Activated naive CD4-positive, alpha-beta T cell treated with anti-CD3 and anti-CD28 coated beads, Interleukin-2, amount 50 U/mL, for 72 hours (primary cell): ENCODE measurements around the gene RHOF. TPM values are rescaled to one million over a fixed set of nuclear protein-coding genes. Genes with fewer than 3 reads are reported as not detected.
"Not testable (repeated sequence)": the region's sequence is repeated elsewhere in the genome, so short reads cannot be mapped to it uniquely, and the experiment has no call there.

Experiments used
- ATAC-seq, 2 donors: fragments of 150-1000 bp; cut with Tn5 transposase; 2 replicates each; pipeline ENCODE4 v1.10.0; 2021; ENCODE audit warnings: mild to moderate bottlenecking in 2 of 2, moderate library complexity in 2 of 2
- DNase-seq, 2 donors: peaks; one replicate each; pipeline ENCODE4 v3.0.0; 2021 to 2022; ENCODE audit warnings: low spot score in 2 of 2
- H3K27ac Mint-ChIP-seq, 2 donors: one replicate each; pipeline ENCODE4 v1.8.0; 2022; ENCODE audit warnings: mild to moderate bottlenecking in 2 of 2, mixed read lengths in 2 of 2
- H3K36me3 Mint-ChIP-seq, 2 donors: one replicate each; pipeline ENCODE4 v1.8.0; 2022; ENCODE audit warnings: mixed read lengths in 2 of 2
- H3K9me3 Mint-ChIP-seq, 2 donors: one replicate each; pipeline ENCODE4 v1.8.0; 2022; ENCODE audit warnings: mixed read lengths in 2 of 2
- total RNA-seq, 2 donors: library from RNA; stranded (reverse); gene quantifications; one replicate each; pipeline ENCODE4 v1.2.3, GENCODE V29; 2022

Gene RHOF
- total RNA-seq, 2 donors from 2014 or later, result 95.3 to 96.2 TPM

DNA sequence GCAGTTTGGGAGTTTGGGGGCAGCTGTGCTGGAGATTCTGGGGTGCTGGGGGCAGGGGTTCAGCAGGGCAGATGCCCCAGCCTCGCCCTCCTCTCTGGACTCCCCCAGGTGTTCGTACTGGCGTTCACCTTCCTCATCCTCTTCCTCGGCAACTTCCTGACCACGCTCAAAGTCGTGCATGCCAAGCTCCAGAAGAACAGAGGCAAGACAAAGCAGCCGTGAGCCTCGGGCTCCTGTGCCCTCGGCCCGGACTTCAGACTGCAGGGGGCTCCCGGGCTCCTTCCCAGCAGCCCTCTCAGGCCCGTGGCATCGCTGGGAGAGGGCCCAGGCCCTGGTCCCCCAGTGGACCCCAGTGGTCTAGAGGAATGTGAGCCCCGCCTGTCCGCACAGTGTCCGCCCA lies 18.0 kb downstream of the RHOF start:
- DNase-seq, result no peak
- no peaks in the 10 kb centered on the region for H3K36me3 Mint-ChIP-seq
- peak overlapping the region in 1 of 2 donors; percentile 73 for H3K27ac Mint-ChIP-seq
- ATAC-seq, result no peak
- no peaks in the 10 kb centered on the region for H3K9me3 Mint-ChIP-seq

DNA sequence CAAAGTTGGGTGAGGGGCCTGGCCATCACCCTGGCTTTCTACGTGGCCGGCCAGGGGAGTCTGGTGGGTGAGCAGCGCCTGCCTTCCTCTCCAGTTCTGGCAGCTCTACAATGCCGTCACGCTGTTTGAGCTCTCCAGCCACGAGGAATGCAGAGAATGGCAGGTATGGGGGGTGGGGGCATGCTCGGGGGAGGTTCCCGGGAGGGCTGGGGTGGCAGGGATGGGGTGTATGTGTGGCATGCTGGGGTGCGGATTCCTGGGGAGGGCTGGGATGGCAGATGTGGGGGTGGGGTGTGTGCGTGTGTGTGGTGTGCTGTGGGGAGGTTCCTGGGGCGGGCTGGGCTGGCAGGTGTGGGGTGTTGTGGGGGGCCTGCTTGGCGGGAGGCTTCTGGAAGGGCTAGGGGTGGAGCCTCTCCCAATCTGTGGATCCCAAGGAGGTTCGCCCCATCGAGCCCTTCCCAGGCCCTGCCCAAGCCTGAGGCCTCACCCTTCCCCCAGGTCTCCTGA lies 18.5 kb downstream of the RHOF start:
- ATAC-seq (no peak), DNase-seq (no peak)
- Mint-ChIP-seq H3K27ac (peak overlapping the region in 1 of 2 donors; percentile 73), H3K36me3 (no peaks in the 10 kb centered on the region), H3K9me3 (no peaks in the 10 kb centered on the region)

DNA sequence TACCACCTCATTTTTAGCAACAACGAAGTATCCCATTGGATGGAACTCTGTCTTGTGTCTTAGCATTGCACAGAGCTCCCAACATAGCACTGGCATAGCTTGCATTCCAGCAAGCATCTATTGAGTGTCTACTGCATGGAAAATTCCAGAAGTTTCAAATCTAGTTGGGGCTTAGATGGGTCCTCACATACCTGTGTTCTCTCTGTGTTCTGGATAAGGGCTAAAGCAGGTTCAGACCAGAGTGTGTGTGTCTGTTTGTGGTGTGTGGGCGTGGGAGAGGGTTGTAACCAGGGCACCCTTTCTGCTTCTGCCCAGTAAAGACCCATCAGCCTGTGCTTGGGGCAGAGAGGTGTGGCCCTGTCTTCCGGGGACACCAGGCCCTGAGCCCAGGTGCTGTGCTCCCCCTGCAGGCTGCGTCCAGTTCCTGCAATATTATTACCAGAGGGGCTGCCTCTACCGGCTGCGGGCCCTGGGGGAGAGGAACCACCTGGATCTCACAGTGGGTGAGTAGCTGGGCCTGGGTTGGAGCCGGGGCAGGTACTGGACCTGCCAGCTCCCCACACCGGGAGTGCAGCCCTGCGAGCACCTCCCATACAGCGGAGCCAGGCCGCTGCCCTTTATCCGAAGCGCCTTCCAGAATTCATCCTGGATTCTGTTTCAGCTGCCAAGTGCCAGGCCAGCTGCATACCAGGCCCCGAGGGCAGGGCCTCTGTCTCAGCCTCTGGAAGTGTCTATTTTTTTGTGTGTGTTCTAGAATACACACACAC lies 20.3 kb downstream of the RHOF start:
- Mint-ChIP-seq H3K36me3 (no peaks in the 10 kb centered on the region), H3K27ac (no peak overlapping the region), H3K9me3 (no peaks in the 10 kb centered on the region)
- ATAC-seq, result peak; percentile 83 to 85
- DNase-seq, result peak in 1 of 2 donors; percentile 82

DNA sequence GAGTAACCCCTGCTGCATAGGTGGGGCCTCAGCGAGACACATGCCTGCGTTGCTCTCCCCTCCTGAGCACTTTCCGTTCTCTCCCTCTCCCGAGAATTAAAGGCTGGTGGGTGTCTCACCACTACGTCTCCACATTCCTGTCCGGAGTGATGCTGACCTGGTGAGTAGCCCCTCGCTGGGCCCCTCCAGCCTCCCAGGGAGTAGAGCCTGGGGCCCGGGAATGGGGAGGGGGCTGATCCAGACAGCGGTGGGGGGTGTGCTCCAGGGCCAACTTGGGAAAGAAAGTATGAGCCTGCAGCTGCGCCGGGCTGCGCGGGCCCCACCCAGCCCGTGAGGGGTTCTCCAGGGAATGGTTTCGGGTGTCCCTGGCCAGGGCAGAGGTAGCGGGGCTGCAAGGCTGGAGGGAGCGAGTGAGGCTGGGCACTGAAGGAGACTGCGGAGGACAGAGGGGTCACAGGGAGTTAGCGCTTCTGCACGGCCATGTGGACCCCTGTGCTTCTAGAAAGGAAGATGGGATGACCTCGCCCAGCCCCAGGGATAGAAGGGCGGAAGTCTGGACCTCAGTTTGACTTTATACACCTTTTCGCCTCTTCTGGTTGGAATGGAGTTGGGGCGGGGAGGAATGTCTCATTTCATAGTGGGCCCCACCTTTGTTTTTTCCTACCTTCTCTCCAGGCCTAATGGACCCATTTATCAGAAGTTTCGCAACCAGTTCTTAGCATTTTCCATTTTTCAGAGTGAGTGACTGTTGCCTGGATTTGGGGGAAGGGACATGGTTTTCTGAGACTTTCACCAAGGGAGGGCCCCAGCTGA lies 22.5 kb downstream of the RHOF start:
- H3K36me3 Mint-ChIP-seq, result no peaks in the 10 kb centered on the region
- peak overlapping the region in 1 of 2 donors; percentile 54 for H3K27ac Mint-ChIP-seq
- DNase-seq (no peak), ATAC-seq (no peak)
- H3K9me3 Mint-ChIP-seq, result no peaks in the 10 kb centered on the region

DNA sequence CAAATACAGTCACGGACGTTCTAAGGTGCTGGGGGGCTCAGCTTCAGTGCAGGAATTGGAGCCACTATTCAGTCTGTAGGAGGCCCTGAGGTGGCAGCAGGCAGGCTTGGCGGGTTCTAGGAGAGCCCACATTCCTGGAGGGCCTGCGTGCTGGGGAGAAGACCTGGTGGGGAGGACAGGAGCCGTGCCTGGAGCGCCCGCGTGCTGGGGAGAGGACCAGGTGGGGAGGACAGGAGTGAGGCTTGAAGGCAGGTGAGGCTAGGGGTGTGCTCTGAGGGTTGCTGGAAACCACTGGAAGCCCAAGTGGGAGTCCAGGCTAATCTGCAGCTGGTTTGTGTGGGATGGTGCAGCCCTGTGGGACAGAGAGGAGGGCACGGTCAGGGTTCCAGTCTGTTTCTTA lies 23.1 kb downstream of the RHOF start:
- H3K27ac Mint-ChIP-seq, result no peak overlapping the region

DNA sequence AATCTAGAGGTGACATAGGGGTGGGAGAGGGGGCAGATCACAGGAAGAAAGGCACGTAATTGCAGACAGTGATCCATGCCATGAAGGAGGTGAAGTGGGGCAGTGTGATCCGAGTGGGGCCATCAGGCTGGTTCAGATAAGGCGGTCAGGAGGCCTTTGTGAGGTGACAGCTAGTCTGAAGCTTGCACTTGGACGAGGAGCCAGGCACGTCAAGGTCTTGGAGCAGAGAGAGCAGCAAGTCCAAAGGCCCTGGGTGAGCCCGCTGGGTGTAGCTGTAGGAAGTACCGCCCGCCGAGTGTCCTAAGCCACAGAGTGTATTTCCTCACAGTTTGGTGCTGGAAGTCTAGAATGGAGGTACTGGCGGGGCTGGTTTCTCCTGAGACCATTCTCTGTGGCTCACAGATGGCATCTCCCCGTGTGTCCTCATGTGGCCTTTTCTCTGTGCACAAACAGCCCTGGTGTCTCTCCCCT lies 23.6 kb downstream of the RHOF start:
- no peaks in the 10 kb centered on the region for H3K36me3 Mint-ChIP-seq
- H3K9me3 Mint-ChIP-seq, result no peaks in the 10 kb centered on the region
- ATAC-seq (no peak), DNase-seq (no peak)
- H3K27ac Mint-ChIP-seq, result no peak overlapping the region

More for the DNA sequence above, 23.1 kb downstream of the RHOF start:
- ATAC-seq (no peak), DNase-seq (no peak)
- Mint-ChIP-seq H3K36me3 (no peaks in the 10 kb centered on the region), H3K9me3 (no peaks in the 10 kb centered on the region)

DNA sequence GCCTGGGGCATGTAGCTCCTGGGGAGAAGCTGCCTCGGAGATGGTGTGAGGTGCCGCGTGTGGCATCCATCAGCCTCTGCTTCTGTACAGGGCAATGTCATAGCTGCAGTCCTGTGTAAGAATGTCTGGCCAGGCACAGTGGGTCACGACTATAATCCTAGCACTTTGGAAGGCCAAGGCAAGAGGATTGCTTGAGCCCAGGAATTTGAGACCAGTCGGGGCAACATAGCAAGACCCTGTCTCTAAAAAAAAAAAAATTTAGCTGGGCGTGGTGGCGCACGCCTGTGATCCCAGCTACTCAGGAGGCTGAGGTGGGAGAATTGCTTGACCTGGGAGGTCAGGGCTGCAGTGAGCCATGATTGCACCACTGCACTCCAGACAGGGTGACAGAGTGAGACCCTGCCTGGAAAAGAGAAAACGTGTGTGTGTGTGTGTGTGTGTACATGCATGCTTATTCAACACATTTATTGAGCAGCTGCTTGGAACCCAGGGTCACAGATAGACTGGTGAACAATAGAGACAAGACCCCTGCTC lies 24.1 kb downstream of the RHOF start:
- H3K27ac Mint-ChIP-seq, result no peak overlapping the region
- H3K9me3 Mint-ChIP-seq, result no peaks in the 10 kb centered on the region
- no peaks in the 10 kb centered on the region for H3K36me3 Mint-ChIP-seq
- DNase-seq (no peak), ATAC-seq (no peak)

DNA sequence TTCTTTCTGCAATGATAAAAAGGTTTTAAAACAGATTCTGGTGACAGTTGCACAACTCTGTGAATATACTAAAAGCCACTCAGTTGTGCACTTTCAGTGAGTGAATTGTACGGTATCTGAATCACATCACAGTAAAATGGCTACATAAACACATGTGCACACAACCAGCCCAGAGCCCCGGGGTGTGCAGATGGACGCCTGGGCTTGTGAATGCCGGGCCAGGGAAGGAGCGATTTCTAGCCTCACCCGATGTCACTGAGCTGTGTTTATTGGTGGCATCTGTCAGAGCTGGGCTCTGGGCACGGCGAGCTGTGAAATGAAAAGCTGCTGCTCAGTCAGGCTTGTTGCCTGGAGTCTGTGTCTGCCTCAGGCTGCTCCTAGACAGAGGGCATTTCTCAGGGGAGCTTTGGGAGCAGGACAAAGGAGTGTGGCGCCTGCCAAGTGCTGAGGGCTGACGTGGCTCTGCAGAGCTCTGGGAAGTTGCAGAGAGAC lies 25.9 kb downstream of the RHOF start:
- Mint-ChIP-seq H3K9me3 (no peaks in the 10 kb centered on the region), H3K27ac (no peak overlapping the region), H3K36me3 (no peaks in the 10 kb centered on the region)
- DNase-seq (no peak), ATAC-seq (no peak)

DNA sequence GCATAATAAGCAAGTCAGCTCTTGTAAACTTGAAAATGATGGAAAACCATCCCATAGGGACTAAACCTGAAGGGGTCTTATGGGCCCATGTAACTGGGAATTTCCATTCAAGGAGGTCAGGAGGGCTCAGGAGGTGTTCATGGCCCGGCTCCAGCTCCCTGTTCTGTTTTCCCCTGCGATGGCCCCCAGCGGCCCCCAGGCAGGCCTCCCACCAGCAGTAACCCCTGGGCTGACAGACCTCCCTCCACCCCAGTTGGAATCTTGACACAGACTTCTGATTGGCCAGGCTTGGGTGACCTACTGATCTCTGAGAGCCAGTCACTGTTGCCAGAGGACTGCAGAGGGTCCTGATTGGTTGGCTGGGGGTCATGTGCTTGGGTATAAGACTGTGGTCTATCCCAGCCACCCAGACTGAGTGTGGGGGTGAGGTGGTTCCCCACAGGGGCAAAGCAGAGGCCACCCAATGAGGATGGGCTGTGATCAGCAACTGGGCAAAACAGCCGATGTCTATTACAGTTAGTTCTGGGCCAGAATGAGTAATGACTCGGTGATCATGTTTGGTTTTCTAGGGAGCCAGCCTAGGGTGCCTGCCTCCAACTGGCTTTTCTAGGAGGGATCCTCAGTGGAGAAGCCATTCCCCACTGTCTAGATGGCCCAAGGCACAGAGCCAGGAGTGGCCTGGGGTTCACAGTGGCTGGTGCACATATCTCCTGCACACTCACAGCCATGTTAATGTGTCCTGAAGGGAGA lies 27.0 kb downstream of the RHOF start:
- no peak for DNase-seq
- H3K9me3 Mint-ChIP-seq, result no peaks in the 10 kb centered on the region
- ATAC-seq, result peak; percentile 49 to 59
- H3K27ac Mint-ChIP-seq, result no peak overlapping the region
- H3K36me3 Mint-ChIP-seq, result no peaks in the 10 kb centered on the region

DNA sequence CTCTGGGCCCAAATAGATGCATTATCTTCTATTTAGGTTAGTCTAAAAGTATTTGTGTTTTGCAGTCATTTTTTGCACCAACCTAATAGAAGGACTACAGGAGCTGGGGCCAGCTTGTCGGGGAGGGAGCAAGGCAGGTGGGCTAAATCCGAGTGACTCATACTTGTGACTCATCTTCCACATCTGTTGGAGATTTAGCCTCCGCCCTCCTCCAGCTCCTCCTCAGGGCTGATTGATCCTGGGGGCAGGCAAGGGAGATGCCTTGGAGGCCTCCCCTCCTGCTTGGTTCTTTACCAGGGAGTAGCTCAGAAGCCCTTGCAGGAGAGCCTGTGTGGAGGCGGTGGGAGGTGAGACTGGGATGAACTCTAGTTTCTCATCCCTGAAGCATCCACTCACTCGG lies 27.9 kb downstream of the RHOF start:
- no peak for DNase-seq
- Mint-ChIP-seq H3K36me3 (no peaks in the 10 kb centered on the region), H3K27ac (no peak overlapping the region), H3K9me3 (no peaks in the 10 kb centered on the region)
- ATAC-seq, result no peak

DNA sequence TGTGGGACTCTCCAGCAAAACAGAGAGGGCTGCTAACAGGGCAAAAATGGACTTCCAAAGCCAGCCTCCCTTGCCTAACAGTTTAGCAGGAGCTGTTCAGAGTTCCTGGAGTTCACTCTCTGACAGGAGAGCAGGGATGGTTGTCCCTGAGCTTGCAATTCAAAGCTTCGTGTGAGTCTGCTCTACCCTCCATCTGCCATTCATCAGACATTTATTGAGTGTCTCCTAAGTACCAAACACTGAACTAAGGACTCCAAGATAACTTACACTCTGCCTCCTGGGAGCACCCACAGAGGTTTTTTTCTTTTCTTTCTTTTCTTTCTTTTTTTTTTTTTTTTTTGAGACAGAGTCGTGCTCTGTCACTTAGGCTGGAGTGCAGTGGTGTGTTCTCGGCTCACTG lies 28.7 kb downstream of the RHOF start:
- Mint-ChIP-seq H3K9me3 (no peaks in the 10 kb centered on the region), H3K36me3 (no peaks in the 10 kb centered on the region), H3K27ac (peak overlapping the region in 1 of 2 donors; percentile 44)
- DNase-seq, result no peak
- no peak for ATAC-seq

DNA sequence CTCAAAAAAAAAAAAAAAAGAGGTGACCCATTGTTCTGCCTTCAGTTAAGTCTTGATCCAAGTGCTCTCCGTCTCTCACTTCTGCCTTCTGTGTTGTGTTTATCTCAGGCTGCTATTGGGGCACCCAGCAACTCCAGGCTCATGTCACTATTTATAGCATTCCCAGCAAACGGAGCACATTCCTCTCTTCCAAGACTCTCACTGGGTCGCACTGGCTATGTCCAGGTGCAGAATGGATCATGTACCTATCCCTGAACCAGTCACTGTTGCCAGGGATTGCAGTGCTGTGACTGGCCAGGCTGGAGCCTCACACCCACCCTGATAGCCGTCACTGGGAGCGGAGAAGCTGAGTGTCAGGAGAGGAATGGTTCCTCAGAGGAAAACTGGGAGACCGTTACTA lies 31.2 kb downstream of the RHOF start:
- H3K27ac Mint-ChIP-seq, result peak overlapping the region in 1 of 2 donors; percentile 83
- ATAC-seq, result no peak
- no peak for DNase-seq
- H3K36me3 Mint-ChIP-seq, result no peaks in the 10 kb centered on the region
- no peaks in the 10 kb centered on the region for H3K9me3 Mint-ChIP-seq

DNA sequence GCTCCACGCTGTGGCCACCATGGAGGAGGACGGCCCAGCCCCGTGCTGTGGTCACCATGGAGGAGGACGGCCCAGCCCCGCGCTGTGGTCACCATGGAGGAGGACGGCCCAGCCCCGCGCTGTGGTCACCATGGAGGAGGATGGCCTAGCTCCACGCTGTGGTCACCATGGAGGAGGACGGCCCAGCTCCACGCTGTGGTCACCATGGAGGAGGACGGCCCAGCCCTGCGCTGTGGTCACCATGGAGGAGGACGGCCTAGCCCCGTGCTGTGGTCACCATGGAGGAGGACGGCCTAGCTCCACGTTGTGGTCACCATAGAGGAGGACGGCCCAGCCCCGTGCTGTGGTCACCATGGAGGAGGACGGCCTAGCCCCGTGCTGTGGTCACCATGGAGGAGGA lies 35.0 kb downstream of the RHOF start:
- DNase-seq, ATAC-seq, H3K36me3 Mint-ChIP-seq, H3K9me3 Mint-ChIP-seq, H3K27ac Mint-ChIP-seq: not testable (repeated sequence)

DNA sequence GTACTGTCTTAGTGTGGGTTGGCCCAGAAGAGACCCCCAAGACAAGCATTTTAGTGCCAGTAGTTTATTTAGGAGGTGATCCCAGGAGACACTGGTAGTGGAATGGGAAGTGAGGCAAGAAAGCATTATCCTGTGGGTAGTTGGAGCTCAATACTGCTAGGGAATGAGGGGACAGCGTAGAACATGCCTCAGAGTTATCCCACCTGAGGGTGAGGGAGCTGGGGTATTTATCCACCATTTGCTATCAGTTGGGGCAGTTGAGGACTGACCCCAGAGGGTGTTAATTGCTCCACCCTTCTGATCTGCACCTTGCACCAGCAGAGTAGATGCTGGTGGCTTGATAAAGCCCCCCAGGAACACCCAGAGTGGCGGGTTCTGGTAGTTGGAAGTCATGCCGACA lies 37.9 kb downstream of the RHOF start:
- no peak for ATAC-seq
- Mint-ChIP-seq H3K9me3 (no peaks in the 10 kb centered on the region), H3K36me3 (no peaks in the 10 kb centered on the region), H3K27ac (no peak overlapping the region)
- DNase-seq, result no peak

DNA sequence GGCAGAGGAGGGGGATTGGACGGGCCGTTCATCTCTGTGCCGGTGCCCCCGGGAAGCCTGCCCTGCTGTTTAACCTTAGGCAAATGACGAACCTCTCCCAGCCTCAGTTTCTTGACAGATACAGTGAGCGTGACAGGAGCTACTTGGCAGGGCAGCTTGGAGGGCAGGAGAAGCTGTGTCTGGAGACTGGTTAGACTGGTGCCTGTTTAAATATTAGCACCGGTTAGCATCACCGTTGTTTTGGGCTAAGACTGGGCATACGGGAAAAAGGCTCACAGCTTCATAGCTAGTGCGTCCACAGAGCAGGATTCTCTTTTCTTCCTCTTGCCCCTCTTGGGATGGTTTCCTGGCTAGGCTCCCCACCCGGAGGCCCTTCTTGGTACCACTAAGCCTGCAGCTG lies 38.7 kb downstream of the RHOF start:
- H3K36me3 Mint-ChIP-seq, result no peaks in the 10 kb centered on the region
- H3K27ac Mint-ChIP-seq, result peak overlapping the region in 1 of 2 donors; percentile 67
- H3K9me3 Mint-ChIP-seq, result no peaks in the 10 kb centered on the region
- ATAC-seq (no peak), DNase-seq (no peak)

DNA sequence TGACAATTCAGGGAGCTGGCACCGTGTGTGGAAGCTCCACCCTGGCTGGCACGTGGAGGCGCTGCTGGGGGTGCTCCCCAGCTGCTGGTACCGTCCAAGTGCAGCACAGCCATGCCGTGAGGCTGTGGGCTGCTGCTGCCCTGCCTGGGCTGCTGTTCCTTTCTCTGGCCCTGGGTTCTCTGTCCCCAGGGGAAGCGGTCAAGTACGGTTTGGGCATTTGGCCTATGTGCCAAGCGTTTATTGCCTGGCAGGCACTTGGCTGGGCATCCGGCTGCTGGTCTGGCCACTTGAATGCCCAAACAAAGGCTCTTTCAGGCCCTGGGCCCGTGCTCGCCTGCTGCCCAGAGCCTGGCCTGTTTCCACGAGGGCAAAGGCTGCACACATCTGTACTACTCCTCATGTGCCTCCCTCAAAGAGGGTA lies 39.6 kb downstream of the RHOF start:
- ATAC-seq (no peak), DNase-seq (no peak)
- H3K27ac Mint-ChIP-seq, result no peak overlapping the region
- no peaks in the 10 kb centered on the region for H3K9me3 Mint-ChIP-seq
- no peaks in the 10 kb centered on the region for H3K36me3 Mint-ChIP-seq
